Heart left ventricle (tissue), 13 donors: ENCODE results near the gene SWAP70.

ENCODE experiments used
- CTCF ChIP-seq, 12 donors: fragments of 200-600 bp; sonication (generic) in 4 of 12; IDR thresholded peaks; one replicate each; pipeline versions ENCODE4 v1.5.0 to v1.8.0; 2018 to 2022; ENCODE audit warnings: antibody characterized with exemption in 12 of 12, mild to moderate bottlenecking in 5 of 12
- POLR2A ChIP-seq, 2 donors: fragments of 450-650 bp; IDR thresholded peaks; one replicate each; pipeline ENCODE4 v1.6.1; 2017; ENCODE audit warnings: antibody characterized with exemption in 2 of 2, mild to moderate bottlenecking in 2 of 2, moderate library complexity in 2 of 2
- donor health status: ischemic (EF 13 %, LVEDD 7.1; RV severe dilation, severe dysfunction).
- donor health status: DM: no; HTN: yes; CAD: no.
- donor health status: DM: no; HTN: no; CAD: no.
- donor health status: ischemic (EF 25% LVEDD 6.9; RV normal size, moderate dysfunction).
- donor health status: ischemic (EF 25% LVEDD 5.7; RV mildly dilated, moderate dysfunction).
- donor health status: ischemic (EF 35%, LVEDD 5.7; RV mildly dilated, moderate dysfunction).
- donor health status: nonischemic (EF 11% LVEDD 7.7; RV severe dilation, severe dysfunction).
- donor health status: DM: yes; HTN: yes; CAD: no.
- donor health status: PGD.
- donor health status: ischemic (EF 29% LVEDD 5.4; RV normal size, mild dysfunction).
- donor health status: nonischemic (EF 23%, LVEDD 6.1; RV moderate dilation, normal function).

GRCh38 chr11:9663699-9664275, at the start of gene SWAP70:
- TF ChIP-seq CTCF (IDR thresholded peaks at IDR 0.05) (peak in 11 of 12 donors; percentile 26 to 65 (median 43)), POLR2A (IDR thresholded peaks at IDR 0.05) (peak in 1 of 2 donors; percentile 67)
